HG03558 (cell line): Measurements from ENCODE around the gene FHIT.
A peak's percentile ranks its signal among the peaks of the same experiment; 100 is the strongest.
"Not testable (repeated sequence)": the region's sequence is repeated elsewhere in the genome, so short reads cannot be mapped to it uniquely, and the experiment has no call there.

Experiments used
- ATAC-seq: cut with Tn5 transposase; IDR thresholded peaks from one replicate; pipeline ENCODE4 v1.9.1; 2021; ENCODE audit warnings: moderate number of reproducible peaks; ENCODE audit not compliant: unreplicated experiment; ENCODE audit errors: extremely low read depth

The FHIT gene

GRCh38 chr3:60555686-60556354 is 695.4 kb downstream of the FHIT start:
- peak; percentile 83 for ATAC-seq

GRCh38 chr3:60553144-60553543 is 698.1 kb downstream of the FHIT start:
- ATAC-seq: no peak

GRCh38 chr3:60552581-60552980 is 698.7 kb downstream of the FHIT start:
- no peak for ATAC-seq

DNA sequence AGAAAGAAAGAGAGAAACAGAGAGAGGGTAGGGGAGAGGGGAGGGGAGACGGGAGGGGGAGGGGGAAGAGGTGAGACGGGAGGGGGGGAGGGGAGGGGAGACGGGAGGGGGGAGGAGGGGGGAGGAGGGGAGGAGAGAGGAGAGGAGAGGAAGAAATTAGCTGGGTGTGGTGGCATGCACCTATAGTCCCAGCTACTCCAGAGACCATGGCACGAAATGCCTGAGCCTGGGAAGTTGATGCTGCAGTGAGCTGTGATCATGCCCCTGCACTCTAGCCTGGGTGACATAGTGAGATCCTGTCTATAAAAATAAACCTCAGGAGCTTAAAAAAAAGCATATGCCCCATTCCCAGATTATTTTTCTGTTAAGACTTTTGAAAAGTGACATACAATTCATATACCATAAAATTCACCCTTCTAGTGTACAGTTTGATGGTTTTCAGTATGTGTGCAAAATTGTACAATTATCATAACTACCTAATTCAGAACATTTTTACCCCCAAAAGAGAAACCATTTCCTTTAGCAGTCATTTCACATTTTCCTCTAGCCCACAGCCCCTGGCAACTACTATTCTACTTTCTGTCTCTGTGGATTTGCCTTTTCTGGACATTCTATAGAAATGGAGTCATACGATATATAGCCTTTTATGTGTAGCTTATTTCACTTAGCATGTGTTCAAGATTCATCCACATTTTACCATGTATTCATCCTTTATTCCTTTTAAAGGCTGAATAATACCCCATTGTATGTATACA is 699.6 kb downstream of the FHIT start:
- no peak for ATAC-seq

DNA sequence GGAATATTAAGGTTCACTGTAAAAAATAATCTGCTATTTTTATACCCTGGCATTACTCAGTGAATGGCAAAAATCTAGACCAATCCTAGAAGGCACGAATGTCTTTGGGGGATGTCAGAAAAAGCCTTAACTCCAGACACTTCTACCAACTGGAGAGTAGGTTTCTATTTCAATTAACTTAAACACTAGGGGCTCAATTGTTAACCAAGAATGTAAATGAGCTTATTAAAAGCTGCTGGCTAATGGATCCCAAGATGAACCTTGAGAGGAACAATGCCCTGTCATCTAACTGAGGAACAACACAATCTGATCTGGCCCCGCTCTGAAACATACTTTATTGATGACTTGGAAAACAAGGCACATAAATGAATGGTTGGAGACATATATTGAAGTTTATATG is 701.4 kb downstream of the FHIT start:
- ATAC-seq: no peak

- ATAC-seq: no peak
Observed at GRCh38 chr3:60542995-60543394, 708.3 kb downstream of the FHIT start.

DNA sequence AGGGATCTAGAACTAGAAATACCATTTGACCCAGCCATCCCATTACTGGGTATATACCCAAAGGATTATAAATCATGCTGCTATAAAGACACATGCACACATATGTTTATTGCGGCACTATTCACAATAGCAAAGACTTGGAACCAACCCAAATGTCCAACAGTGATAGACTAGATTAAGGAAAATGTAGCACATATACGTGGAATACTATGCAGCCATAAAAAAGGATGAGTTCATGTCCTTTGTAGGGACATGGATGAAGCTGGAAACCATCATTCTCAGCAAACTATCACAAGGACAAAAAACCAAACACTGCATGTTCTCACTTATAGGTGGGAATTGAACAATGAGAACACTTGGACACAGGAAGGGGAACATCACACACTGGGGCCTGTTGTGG is 711.9 kb downstream of the FHIT start:
- not testable (repeated sequence) for ATAC-seq

DNA sequence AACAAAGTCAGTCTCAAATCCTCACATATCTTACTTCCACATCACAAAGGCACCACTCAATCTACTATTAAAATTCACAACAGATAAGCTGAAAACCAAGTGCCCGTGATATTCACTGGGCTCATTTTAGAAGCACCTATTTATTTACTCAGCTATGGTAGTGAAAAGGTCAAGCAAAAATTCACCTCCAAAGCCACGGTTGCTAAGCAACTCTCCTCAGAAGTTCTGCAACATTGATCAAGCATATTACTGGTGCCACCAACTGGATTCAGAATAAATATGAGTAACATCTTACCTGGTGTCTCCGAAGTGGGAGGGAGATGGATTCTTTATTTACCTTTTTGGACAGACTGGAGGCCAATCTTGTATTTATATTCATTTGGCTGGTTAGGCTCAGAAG is 714.8 kb downstream of the FHIT start:
- ATAC-seq: peak; percentile 72

DNA sequence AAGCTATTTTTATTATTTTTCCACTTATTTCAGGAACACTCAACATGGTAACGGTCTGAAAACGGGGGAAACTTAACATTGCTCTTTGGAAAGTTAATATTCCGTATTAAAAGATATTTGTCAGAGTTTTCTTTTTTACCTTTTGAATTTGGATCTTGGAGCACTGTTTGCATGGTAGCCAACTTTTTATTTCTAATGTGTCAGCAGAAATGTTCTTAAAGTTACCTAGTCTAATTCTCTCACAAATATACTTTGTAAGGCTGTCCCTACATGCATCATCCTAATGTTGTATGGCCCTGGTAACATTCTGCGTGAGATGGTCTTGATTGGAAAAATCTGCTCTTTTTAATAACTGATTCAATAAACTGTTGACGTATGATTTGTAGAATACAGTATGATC is 719.5 kb downstream of the FHIT start:
- ATAC-seq: no peak

- no peak for ATAC-seq
Observed at GRCh38 chr3:60528651-60529050, 722.6 kb downstream of the FHIT start.

DNA sequence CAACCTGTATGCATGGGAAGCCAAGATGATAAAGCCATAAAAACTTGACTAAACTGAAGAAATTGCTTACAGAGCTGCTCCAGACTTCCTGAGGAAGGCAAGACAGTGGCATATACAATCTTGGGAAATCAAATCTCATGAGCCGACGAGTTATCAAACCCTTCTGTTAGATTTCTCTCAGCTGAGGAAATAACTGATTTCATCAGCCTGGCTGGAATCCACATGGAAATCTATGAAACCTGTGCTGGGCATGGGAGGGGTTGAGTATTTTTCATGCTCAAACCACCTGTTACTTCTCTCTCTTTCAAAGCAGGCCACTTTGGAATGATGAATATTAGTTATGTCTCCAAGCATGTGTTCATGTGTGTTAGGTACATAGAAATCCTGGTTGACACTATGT is 727.7 kb downstream of the FHIT start:
- no peak for ATAC-seq

- no peak for ATAC-seq
Observed at GRCh38 chr3:60517134-60517533, 734.1 kb downstream of the FHIT start.

GRCh38 chr3:60514866-60515265 is 736.4 kb downstream of the FHIT start:
- no peak for ATAC-seq

GRCh38 chr3:60514085-60514649 is 737.1 kb downstream of the FHIT start:
- no peak for ATAC-seq

- ATAC-seq: no peak
Observed at GRCh38 chr3:60513241-60513640, 738.0 kb downstream of the FHIT start.

DNA sequence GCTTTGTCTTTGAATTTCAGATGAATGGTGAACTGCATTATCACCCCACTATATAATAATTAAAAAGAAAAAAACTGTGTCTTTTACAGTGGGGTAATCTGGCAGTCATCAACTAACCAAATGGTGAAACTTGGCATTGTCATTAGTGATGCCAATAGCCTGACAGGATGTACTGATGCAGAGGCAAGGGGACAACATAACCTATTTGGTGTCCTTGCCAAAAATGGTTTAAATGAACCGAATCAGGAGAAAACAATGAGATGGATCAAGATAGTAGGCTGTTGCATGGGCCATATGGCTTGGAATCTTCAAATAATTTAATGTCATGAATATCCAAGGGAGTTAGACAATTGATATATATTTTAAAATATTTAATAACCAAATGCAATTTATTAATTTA is 738.7 kb downstream of the FHIT start:
- ATAC-seq: no peak

DNA sequence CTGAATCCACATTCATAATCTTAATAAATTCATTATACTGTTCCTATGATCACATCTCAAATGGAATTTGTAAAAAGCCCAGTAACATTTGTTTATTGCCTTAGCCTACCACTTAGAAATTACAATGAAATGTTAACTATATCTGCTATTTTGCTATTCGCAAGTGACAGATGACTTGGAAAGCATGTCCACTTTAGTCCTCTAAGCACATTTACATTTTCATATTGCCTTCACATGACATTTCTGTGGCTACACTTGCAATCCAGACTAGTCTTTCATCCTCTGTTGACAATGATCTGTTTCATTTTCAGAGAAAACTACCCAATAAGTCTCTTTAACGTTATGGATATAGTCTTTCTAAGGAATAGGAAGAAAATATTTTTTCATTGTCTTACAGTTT is 741.8 kb downstream of the FHIT start:
- ATAC-seq: no peak

GRCh38 chr3:60504827-60505457 is 746.3 kb downstream of the FHIT start:
- ATAC-seq: no peak

- ATAC-seq: no peak
Observed at GRCh38 chr3:60501314-60501713, 749.9 kb downstream of the FHIT start.

GRCh38 chr3:60497902-60498301 is 753.4 kb downstream of the FHIT start:
- ATAC-seq: no peak

DNA sequence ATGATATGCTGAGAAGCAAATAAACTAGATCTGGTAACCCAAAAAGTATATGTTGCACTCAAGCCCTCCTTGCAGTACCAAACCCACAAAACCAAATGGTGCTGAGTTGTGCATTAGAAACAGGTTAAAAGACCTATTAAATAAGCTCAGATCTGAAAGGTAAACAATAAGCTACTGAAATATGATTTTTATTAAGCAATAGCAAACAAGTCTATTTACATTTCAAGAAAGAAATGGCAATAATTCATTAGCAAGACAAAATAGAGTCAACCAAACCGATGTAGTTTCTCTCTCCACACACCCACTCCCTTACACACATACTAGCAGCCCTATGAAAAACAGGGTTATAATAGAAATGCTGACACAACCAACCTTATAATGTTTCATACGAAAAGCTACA is 760.3 kb downstream of the FHIT start:
- no peak for ATAC-seq
